ENCODE data around the gene SLC9A4. TPM values are rescaled to one million over a fixed set of nuclear protein-coding genes. Genes with fewer than 3 reads are reported as not detected.

SLC9A4 gene
- total and polyA plus RNA-seq, 2 donors (not counting 1 experiment from before 2014, with no cell fraction given): 0.20 TPM; not detected in 1

- TF ChIP-seq CTCF (IDR thresholded peaks at IDR 0.05) (no peak), EZH2 (IDR thresholded peaks at IDR 0.05; ENCODE audit: borderline replicate concordance, insufficient read depth, low read depth, low read length, poor library complexity, severe bottlenecking) (no peak)
- H3K9ac ChIP-seq (ENCODE audit: low read length): no peak overlapping the region
- CTCF ChIA-PET: no interaction called here
- no peak overlapping the region for H3K27ac ChIP-seq (ENCODE audit: low read length in 2 of 2)
- POLR2A ChIA-PET: no interaction called here
- peaks cover 0 to 2% (median 0%) of the 10 kb centered on the region in 3 donors for H3K9me3 ChIP-seq (ENCODE audit: control extremely low read depth in 1 of 3, control insufficient read depth in 2 of 3, insufficient read depth in 1 of 3, low read length in 2 of 3)
- no peaks in the 10 kb centered on the region for H3K4me1 ChIP-seq (ENCODE audit: control insufficient read depth in 2 of 2, insufficient read depth in 2 of 2, low read length in 2 of 2)
- H2AFZ ChIP-seq (ENCODE audit: insufficient read depth, low read depth, low read length, poor library complexity, severe bottlenecking): no peak overlapping the region
- WGBS (ENCODE audit: insufficient coverage): no CpG with 5 or more reads among the region's 2 CpGs
- H3K36me3 ChIP-seq (replicated peaks in 1 of 2; ENCODE audit: control extremely low read depth in 1 of 2, control insufficient read depth in 1 of 2, extremely low read depth in 1 of 2, insufficient read depth in 2 of 2, low read length in 1 of 2): no peaks in the 10 kb centered on the region
- ATAC-seq (ENCODE audit: low read depth): no peak
- intact Hi-C loops (cut with micrococcal nuclease): no loop called here
- H3K27me3 Mint-ChIP-seq: peaks cover 12% of the 10 kb centered on the region
- H3K9me3 Mint-ChIP-seq (ENCODE audit: insufficient read depth): peaks cover 7% of the 10 kb centered on the region
- no peaks in the 10 kb centered on the region for H3K27me3 ChIP-seq (replicated peaks in 1 of 4; ENCODE audit: control extremely low read depth in 1 of 4, control insufficient read depth in 3 of 4, insufficient read depth in 4 of 4, low read length in 3 of 4)
- H3K4me3 Mint-ChIP-seq: no peak overlapping the region
- H3K4me2 ChIP-seq (replicated peaks; ENCODE audit: low read depth, low read length, poor library complexity, severe bottlenecking): no peak overlapping the region
- no peaks in the 10 kb centered on the region for H4K20me1 ChIP-seq (ENCODE audit: control insufficient read depth, insufficient read depth, low read length, poor library complexity, severe bottlenecking)
- no peaks in the 10 kb centered on the region for H3K79me2 ChIP-seq (ENCODE audit: control insufficient read depth, insufficient read depth, low read length)
- no peak for DNase-seq
- H3K4me3 ChIP-seq (ENCODE audit: control extremely low read depth in 1 of 5, extremely low read depth in 1 of 5, insufficient read depth in 1 of 5, low read depth in 2 of 5, low read length in 4 of 5): no peak overlapping the region
- no peak overlapping the region for H3K27ac Mint-ChIP-seq
- no peaks in the 10 kb centered on the region for H3K4me1 Mint-ChIP-seq
These were observed 17.9 kb upstream of the SLC9A4 start for GRCh38 chr2:102455061-102455670.

GRCh38 chr2:102460467-102460866, 12.6 kb upstream of the SLC9A4 start:
- Histone ChIP-seq H3K27me3 (replicated peaks in 1 of 4; ENCODE audit: control extremely low read depth in 1 of 4, control insufficient read depth in 3 of 4, insufficient read depth in 4 of 4, low read length in 3 of 4) (peaks cover 0 to 4% (median 0%) of the 10 kb centered on the region in 4 experiments), H3K27ac (ENCODE audit: low read length in 2 of 2) (no peak overlapping the region), H3K4me2 (replicated peaks; ENCODE audit: low read depth, low read length, poor library complexity, severe bottlenecking) (no peak overlapping the region), H3K9me3 (ENCODE audit: control extremely low read depth in 1 of 3, control insufficient read depth in 2 of 3, insufficient read depth in 1 of 3, low read length in 2 of 3) (peaks cover 0 to 4% (median 2%) of the 10 kb centered on the region in 3 donors), H3K79me2 (ENCODE audit: control insufficient read depth, insufficient read depth, low read length) (no peaks in the 10 kb centered on the region), H3K4me3 (ENCODE audit: control extremely low read depth in 1 of 5, extremely low read depth in 1 of 5, insufficient read depth in 1 of 5, low read depth in 2 of 5, low read length in 4 of 5) (no peak overlapping the region), H3K9ac (ENCODE audit: low read length) (no peak overlapping the region), H3K36me3 (replicated peaks in 1 of 2; ENCODE audit: control extremely low read depth in 1 of 2, control insufficient read depth in 1 of 2, extremely low read depth in 1 of 2, insufficient read depth in 2 of 2, low read length in 1 of 2) (no peaks in the 10 kb centered on the region), H4K20me1 (ENCODE audit: control insufficient read depth, insufficient read depth, low read length, poor library complexity, severe bottlenecking) (no peaks in the 10 kb centered on the region), H2AFZ (ENCODE audit: insufficient read depth, low read depth, low read length, poor library complexity, severe bottlenecking) (no peak overlapping the region), H3K4me1 (ENCODE audit: control insufficient read depth in 2 of 2, insufficient read depth in 2 of 2, low read length in 2 of 2) (no peaks in the 10 kb centered on the region)
- Mint-ChIP-seq H3K4me1 (no peaks in the 10 kb centered on the region), H3K4me3 (no peak overlapping the region), H3K9me3 (ENCODE audit: insufficient read depth) (peaks cover 9% of the 10 kb centered on the region), H3K27me3 (peaks cover 36% of the 10 kb centered on the region), H3K27ac (no peak overlapping the region)
- POLR2A ChIA-PET: no interaction called here
- no peak for ATAC-seq (ENCODE audit: low read depth)
- intact Hi-C loops (cut with micrococcal nuclease): no loop called here
- CTCF ChIA-PET: interaction anchor here (1.8 to 3.4 kb wide), 2 partner anchors 9 to 12 kb away, joined by 5 to 17 read pairs; partner anchors contain the start of gene SLC9A4
- no peak for DNase-seq
- no CpG with 5 or more reads among the region's 1 CpG for WGBS (ENCODE audit: insufficient coverage)
- TF ChIP-seq EZH2 (IDR thresholded peaks at IDR 0.05; ENCODE audit: borderline replicate concordance, insufficient read depth, low read depth, low read length, poor library complexity, severe bottlenecking) (no peak), CTCF (IDR thresholded peaks at IDR 0.05) (no peak)

Data from B cell (primary cell).